Neural progenitor cell (in vitro differentiated cells): ENCODE measurements around the gene BMP2.

Experiments
- EZH2phosphoT487 ChIP-seq: fragments of 200-600 bp; sonication (generic); IDR thresholded peaks from 2 replicates; pipeline ENCODE4 v1.6.1; 2017; ENCODE audit warnings: antibody characterized with exemption
- TF ChIP-seq, protein P1 (sequence below): fragments of 200-600 bp; sonication (generic); IDR thresholded peaks from 2 replicates; pipeline ENCODE4 v1.5.1; 2017; ENCODE audit warnings: antibody characterized with exemption, mild to moderate bottlenecking

DNA sequence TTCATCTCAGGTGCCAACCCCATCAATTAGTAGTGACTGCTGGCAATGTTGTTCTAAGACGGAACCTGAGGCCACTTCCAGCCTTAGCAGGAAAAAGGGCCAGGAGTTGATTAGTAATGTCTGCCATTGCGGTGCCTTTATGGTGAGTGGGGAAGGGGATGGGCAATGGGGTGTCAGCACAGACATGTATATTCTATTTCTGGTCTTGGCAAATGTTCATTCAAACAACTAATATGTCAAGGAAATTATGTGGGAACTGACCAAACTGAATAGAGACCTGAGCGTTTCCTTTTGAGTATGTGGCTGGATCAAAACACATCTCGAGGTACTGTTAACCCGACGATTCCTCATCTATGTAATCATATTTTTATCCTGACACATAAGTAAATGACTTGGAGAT lies 34.6 kb upstream of the BMP2 start:
- TF ChIP-seq, protein P1, sequence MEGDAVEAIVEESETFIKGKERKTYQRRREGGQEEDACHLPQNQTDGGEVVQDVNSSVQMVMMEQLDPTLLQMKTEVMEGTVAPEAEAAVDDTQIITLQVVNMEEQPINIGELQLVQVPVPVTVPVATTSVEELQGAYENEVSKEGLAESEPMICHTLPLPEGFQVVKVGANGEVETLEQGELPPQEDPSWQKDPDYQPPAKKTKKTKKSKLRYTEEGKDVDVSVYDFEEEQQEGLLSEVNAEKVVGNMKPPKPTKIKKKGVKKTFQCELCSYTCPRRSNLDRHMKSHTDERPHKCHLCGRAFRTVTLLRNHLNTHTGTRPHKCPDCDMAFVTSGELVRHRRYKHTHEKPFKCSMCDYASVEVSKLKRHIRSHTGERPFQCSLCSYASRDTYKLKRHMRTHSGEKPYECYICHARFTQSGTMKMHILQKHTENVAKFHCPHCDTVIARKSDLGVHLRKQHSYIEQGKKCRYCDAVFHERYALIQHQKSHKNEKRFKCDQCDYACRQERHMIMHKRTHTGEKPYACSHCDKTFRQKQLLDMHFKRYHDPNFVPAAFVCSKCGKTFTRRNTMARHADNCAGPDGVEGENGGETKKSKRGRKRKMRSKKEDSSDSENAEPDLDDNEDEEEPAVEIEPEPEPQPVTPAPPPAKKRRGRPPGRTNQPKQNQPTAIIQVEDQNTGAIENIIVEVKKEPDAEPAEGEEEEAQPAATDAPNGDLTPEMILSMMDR: no peak
- TF ChIP-seq EZH2phosphoT487: no peak
